ENCODE measurements around the gene CSF1. TPM values are rescaled to one million over a fixed set of nuclear protein-coding genes. Genes with fewer than 3 reads are reported as not detected.

Gene CSF1
- polyA plus RNA-seq, 2 of the 4 experiments (the other 2 are of a cell fraction) = 35.1 to 36.3 TPM

DNA sequence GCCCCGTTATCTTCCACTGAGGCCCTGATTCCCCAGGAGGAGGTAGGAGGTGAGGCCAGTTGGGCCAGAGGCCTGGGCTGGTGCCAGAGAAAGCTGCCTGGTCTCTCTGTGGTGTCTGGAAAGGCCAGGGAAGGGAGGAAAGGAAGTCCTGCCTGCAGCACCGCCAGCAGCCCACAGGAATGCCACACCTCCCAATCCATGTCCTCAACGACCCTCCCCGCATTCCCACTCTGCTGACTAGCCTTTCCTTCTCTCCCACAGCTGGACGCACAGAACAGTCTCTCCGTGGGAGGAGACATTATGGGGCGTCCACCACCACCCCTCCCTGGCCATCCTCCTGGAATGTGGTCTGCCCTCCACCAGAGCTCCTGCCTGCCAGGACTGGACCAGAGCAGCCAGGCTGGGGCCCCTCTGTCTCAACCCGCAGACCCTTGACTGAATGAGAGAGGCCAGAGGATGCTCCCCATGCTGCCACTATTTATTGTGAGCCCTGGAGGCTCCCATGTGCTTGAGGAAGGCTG lies 18.0 kb downstream of the CSF1 start:
- Histone ChIP-seq H3K9me3 (no peaks in the 10 kb centered on the region), H3K4me1 (peaks cover 55% of the 10 kb centered on the region), H3K27ac (peak overlapping the region; percentile 79 to 88), H3K4me2 (no peak overlapping the region; the same call in 2 of the 3 replicates), H3K4me3 (no peak overlapping the region)
- ChIA-PET CTCF (interaction anchor here (1.0 kb wide), 1 partner anchor 55 kb away, joined by 5 read pairs; the partner anchor contains the start of gene AHCYL1), POLR2A (no interaction called here)
- FAIRE-seq (no peak), DNase-seq (ENCODE audit: low read depth in 1 of 2, low spot score in 1 of 2) (no peak), ATAC-seq (peak in 1 of 2 experiments; percentile 10; a peak in 2 of 6 replicates)
- 71% methylated on average over 7 of the region's 8 CpGs for WGBS (ENCODE audit: missing lambda C conversion rate)
- TF ChIP-seq ZFP36 (IDR thresholded peaks at IDR 0.05; ENCODE audit: borderline replicate concordance, partially characterized antibody) (no peak), KDM5A (IDR thresholded peaks at IDR 0.05) (no peak), MAFK (IDR thresholded peaks at IDR 0.05; ENCODE audit: partially characterized antibody) (no peak), RAD21 (conservative IDR thresholded peaks at IDR 0.05 in 1 of 2, IDR thresholded peaks at IDR 0.05 in 1 of 2) (no peak), HDAC2 (IDR thresholded peaks at IDR 0.05) (no peak), EHF (CRISPR knock-in tag; IDR thresholded peaks at IDR 0.05) (no peak), CEBPB (IDR thresholded peaks at IDR 0.05) (no peak), ZSCAN20 (CRISPR knock-in tag; IDR thresholded peaks at IDR 0.05) (no peak)
- TF ChIP-seq, protein P1, sequence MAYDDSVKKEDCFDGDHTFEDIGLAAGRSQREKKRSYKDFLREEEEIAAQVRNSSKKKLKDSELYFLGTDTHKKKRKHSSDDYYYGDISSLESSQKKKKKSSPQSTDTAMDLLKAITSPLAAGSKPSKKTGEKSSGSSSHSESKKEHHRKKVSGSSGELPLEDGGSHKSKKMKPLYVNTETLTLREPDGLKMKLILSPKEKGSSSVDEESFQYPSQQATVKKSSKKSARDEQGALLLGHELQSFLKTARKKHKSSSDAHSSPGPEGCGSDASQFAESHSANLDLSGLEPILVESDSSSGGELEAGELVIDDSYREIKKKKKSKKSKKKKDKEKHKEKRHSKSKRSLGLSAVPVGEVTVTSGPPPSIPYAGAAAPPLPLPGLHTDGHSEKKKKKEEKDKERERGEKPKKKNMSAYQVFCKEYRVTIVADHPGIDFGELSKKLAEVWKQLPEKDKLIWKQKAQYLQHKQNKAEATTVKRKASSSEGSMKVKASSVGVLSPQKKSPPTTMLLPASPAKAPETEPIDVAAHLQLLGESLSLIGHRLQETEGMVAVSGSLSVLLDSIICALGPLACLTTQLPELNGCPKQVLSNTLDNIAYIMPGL (CRISPR knock-in tag; IDR thresholded peaks at IDR 0.05; ENCODE audit: borderline replicate concordance) = no peak
- TF ChIP-seq, protein P2, sequence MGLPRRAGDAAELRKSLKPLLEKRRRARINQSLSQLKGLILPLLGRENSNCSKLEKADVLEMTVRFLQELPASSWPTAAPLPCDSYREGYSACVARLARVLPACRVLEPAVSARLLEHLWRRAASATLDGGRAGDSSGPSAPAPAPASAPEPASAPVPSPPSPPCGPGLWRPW (IDR thresholded peaks at IDR 0.05) = no peak

DNA sequence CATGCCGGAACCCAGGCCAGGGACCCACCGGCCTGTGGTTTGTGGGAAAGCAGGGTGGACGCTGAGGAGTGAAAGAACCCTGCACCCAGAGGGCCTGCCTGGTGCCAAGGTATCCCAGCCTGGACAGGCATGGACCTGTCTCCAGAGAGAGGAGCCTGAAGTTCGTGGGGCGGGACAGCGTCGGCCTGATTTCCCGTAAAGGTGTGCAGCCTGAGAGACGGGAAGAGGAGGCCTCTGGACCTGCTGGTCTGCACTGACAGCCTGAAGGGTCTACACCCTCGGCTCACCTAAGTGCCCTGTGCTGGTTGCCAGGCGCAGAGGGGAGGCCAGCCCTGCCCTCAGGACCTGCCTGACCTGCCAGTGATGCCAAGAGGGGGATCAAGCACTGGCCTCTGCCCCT lies 18.5 kb downstream of the CSF1 start:
- TF ChIP-seq HOXB13 (CRISPR knock-in tag; IDR thresholded peaks at IDR 0.05; ENCODE audit: low read depth) (no peak), NFE2L2 (conservative IDR thresholded peaks at IDR 0.05; ENCODE audit: low read length) (no peak), POLR2AphosphoS2 (conservative IDR thresholded peaks at IDR 0.05; ENCODE audit: low read length) (no peak), TFCP2L1 (CRISPR knock-in tag; IDR thresholded peaks at IDR 0.05) (no peak), SREBF2 (IDR thresholded peaks at IDR 0.05) (no peak), EHF (CRISPR knock-in tag; IDR thresholded peaks at IDR 0.05) (no peak), ZNF302 (CRISPR knock-in tag; IDR thresholded peaks at IDR 0.05) (no peak), ZSCAN20 (CRISPR knock-in tag; IDR thresholded peaks at IDR 0.05) (no peak), EHMT2 (IDR thresholded peaks at IDR 0.05; ENCODE audit: low read depth) (no peak), HDAC2 (IDR thresholded peaks at IDR 0.05) (no peak), FOSB (CRISPR knock-in tag; IDR thresholded peaks at IDR 0.05) (no peak)
- TF ChIP-seq, protein P1 (CRISPR knock-in tag; IDR thresholded peaks at IDR 0.05; ENCODE audit: borderline replicate concordance) = no peak
- TF ChIP-seq, protein P3, sequence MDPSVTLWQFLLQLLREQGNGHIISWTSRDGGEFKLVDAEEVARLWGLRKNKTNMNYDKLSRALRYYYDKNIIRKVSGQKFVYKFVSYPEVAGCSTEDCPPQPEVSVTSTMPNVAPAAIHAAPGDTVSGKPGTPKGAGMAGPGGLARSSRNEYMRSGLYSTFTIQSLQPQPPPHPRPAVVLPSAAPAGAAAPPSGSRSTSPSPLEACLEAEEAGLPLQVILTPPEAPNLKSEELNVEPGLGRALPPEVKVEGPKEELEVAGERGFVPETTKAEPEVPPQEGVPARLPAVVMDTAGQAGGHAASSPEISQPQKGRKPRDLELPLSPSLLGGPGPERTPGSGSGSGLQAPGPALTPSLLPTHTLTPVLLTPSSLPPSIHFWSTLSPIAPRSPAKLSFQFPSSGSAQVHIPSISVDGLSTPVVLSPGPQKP (IDR thresholded peaks at IDR 0.05; ENCODE audit: low read depth, low read length) = no peak
- TF ChIP-seq, protein P4, sequence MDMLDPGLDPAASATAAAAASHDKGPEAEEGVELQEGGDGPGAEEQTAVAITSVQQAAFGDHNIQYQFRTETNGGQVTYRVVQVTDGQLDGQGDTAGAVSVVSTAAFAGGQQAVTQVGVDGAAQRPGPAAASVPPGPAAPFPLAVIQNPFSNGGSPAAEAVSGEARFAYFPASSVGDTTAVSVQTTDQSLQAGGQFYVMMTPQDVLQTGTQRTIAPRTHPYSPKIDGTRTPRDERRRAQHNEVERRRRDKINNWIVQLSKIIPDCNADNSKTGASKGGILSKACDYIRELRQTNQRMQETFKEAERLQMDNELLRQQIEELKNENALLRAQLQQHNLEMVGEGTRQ (IDR thresholded peaks at IDR 0.05) = no peak

More for the DNA sequence above, 18.5 kb downstream of the CSF1 start:
- 91% methylated on average over 4 of the region's 11 CpGs for WGBS (ENCODE audit: missing lambda C conversion rate)
- Histone ChIP-seq H3K4me1 (peaks cover 60% of the 10 kb centered on the region), H3K4me2 (no peak overlapping the region), H3K27ac (peak overlapping the region; percentile 79 to 88), H3K9me3 (no peaks in the 10 kb centered on the region), H3K4me3 (no peak overlapping the region)
- no peak for FAIRE-seq
- CTCF ChIA-PET = interaction anchor here (0.7 to 2.8 kb wide), 4 partner anchors 52 to 152 kb away, joined by 3 to 16 read pairs (median 10); partner anchors contain the start of gene AHCYL1
- ATAC-seq = no peak
- DNase-seq (ENCODE audit: low read depth in 1 of 2, low spot score in 1 of 2) = no peak
- POLR2A ChIA-PET = no interaction called here

All from A549 (cell line).